Measurements from ENCODE around the gene MRPL21.

DNA sequence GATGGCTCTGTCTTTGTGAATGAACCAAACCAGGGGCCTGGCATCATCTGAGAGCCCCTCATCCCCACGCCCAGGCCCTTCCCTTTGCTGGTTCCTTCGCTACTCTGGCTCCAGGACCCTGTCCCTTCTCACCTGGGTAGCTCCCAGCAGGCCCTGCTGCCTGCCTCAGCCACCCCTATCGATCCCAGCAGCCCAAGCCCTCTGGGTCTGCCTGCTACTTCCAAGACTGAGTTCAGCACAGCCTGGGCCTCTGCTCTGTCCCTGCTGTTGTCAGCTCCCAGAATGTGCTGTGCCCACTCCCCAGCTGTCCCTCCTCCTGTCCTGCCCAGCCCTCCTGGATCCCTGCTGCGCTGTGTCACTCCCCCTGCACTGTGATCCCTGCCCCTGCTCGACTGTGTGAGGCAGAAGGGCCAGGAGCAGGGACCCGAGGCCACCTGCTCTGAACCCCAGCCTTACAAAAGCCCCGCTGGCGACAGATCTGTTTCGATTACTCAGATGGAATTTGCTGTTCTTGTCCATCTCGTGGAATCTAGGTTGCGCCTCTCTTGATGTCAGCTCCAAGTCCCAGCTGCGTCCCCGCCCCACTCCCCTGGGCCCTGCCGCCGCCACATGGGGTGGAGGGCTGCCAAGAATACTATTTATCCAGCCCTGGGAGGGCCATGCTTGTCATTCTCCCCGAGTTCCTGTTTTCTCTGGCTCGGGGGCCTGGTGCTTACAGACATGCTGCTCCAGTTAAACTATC, 13.0 kb downstream of the MRPL21 start:
- TF ChIP-seq, protein P1, sequence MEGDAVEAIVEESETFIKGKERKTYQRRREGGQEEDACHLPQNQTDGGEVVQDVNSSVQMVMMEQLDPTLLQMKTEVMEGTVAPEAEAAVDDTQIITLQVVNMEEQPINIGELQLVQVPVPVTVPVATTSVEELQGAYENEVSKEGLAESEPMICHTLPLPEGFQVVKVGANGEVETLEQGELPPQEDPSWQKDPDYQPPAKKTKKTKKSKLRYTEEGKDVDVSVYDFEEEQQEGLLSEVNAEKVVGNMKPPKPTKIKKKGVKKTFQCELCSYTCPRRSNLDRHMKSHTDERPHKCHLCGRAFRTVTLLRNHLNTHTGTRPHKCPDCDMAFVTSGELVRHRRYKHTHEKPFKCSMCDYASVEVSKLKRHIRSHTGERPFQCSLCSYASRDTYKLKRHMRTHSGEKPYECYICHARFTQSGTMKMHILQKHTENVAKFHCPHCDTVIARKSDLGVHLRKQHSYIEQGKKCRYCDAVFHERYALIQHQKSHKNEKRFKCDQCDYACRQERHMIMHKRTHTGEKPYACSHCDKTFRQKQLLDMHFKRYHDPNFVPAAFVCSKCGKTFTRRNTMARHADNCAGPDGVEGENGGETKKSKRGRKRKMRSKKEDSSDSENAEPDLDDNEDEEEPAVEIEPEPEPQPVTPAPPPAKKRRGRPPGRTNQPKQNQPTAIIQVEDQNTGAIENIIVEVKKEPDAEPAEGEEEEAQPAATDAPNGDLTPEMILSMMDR (IDR thresholded peaks at IDR 0.05), result no peak
- TF ChIP-seq POLR2A (IDR thresholded peaks at IDR 0.05), result no peak

Data from Peyer's patch (tissue), 4 donors.